HT1080 (cell line): Measurements from ENCODE around the gene MAS1L. TPM values are rescaled to one million over a fixed set of nuclear protein-coding genes. Genes with fewer than 3 reads are reported as not detected.

Source experiments
- DNase-seq: peaks from one replicate; pipeline ENCODE4 v3.0.0-alpha.2; 2015; ENCODE audit warnings: low read depth
- polyA plus RNA-seq, 2 experiments: library from polyadenylated mRNA; depleted of rRNA; stranded (reverse); fragments of >200 nt; gene quantifications; 2 replicates each; pipeline ENCODE4 v1.2.3, GENCODE V29; 2015
- total RNA-seq: library from RNA; depleted of rRNA; stranded (reverse); fragments of >200 nt; shearing (Covaris generic); gene quantifications from 2 replicates; pipeline ENCODE4 v1.2.3, GENCODE V29; 2014; rRNA removed

Gene MAS1L, protein sequence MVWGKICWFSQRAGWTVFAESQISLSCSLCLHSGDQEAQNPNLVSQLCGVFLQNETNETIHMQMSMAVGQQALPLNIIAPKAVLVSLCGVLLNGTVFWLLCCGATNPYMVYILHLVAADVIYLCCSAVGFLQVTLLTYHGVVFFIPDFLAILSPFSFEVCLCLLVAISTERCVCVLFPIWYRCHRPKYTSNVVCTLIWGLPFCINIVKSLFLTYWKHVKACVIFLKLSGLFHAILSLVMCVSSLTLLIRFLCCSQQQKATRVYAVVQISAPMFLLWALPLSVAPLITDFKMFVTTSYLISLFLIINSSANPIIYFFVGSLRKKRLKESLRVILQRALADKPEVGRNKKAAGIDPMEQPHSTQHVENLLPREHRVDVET
- not detected in 2 replicates for total RNA-seq
- 0.13 TPM in 1 of 2 replicates, not detected in the other for polyA plus RNA-seq (2015; cell fraction: cytosol; rRNA removed)
- polyA plus RNA-seq (2015; cell fraction: nucleus; rRNA removed): not detected in 2 replicates

DNA sequence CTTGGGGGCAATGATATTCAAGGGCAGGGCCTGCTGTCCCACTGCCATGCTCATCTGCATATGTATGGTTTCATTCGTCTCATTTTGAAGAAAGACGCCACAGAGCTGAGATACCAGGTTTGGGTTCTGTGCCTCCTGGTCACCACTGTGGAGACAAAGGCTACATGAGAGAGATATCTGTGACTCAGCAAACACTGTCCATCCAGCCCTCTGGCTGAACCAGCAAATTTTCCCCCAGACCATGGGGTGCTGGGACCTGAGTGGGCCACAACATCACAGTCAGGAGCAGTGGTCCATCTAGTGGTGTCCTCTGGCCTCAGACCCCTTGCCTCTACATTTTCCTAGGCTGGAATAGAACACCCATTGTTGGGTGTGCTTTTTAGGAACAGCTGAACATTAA lies at the start of gene MAS1L:
MAS1L (minus strand) TSS at position 297 of the 400 bp plus-strand sequence; CDS start at position 243, 54 bp downstream.
- DNase-seq: no peak

DNA sequence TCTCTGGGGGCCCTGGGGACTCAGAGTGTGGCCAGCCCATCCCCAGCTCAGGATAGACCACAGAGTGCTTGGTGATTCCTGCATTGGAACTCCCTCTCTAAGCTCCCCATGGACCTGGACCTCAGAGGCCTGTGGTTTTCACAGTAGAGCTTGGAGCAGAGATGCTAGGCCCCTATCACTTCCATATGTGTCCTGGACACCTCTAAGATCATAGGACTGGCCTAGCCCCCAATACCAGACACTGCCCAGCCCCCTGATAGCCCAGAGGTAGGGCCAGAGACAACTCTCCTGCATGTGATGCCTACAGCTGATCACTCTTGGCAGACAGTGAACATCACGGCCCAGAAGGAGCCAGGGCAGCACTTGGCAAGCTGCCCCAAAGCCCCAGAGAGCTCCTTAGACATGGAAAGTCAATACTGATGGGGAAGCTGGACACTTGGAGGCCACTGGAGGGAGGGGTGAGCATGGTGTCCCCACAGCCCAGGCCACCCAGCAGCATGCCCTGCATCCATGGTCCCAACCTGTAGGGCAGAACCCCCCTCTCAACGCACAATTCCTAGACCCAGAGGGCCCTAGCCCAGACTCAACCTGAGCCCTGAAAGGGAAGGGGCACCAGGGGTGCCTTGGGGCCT lies 44.7 kb upstream of the MAS1L start:
- no peak for DNase-seq

DNA sequence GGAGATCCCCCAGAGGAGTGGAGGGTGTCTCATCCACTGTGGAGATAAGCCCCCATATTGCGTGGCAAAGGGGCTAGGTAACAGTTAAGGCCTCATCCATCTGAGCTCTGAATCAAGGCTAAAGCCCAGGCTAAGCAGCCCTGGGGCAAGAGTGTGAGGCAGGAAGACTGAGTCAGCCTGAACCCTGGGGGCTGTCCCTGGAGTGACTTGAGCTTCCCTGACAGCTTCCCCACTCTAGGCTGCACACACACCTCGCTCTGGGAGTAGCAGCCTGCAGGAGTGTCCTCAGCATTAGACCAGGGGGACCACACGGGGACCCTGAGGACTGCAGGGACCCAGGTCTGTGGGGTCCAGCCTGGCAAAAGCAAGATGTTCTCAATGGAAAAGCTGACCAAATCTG lies 43.9 kb upstream of the MAS1L start:
- peak; percentile 44 for DNase-seq

DNA sequence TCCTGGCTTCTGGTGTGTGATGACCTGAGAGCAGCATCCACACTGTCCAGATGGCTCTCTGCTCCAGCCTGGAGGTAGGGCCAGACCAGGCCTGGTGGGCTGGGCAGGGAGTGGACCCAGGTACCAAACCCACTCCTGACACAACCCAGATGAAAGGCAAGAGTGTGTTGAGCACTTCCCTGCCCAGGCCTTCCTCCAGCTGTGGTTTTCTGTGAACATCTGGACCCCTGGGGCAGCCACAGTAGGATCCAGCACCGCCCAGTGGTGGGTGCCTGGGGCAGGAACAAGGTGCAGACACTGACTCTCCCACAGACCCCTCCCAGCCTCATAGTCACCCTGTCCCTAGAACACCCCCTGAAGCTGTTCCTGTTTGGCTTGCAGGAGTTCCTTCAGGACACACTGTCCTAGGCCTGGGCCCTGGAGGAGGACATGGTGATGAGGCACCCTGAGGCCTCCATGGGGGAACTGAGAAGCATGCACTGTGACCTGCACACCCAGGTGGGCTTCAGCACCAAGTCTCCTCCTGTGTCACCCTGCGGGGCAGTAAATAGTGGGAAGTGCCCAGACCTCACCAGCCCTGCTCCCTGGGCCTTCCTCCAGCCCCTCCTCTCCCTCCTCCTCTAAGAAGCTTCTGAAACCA lies 43.0 kb upstream of the MAS1L start:
- DNase-seq: no peak

DNA sequence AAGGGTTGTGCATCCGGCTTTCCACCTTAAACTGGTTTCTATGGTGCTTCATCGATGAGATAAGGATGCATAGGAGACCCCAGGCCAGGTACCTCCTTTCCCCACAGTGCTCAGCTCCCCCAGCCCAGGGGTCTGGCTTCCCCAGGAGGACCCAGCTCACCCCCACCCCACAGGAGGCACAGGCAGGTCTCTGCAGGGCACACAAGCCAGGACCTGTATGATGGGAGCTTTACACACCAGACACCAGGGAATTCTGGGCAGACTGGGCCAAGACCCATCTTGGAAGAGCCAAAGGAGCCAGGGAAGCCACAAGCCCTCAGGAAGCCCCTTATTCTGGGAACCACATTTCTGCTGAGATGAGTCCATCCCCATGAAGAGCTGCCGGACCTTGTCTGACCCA lies 42.2 kb upstream of the MAS1L start:
- DNase-seq: no peak

DNA sequence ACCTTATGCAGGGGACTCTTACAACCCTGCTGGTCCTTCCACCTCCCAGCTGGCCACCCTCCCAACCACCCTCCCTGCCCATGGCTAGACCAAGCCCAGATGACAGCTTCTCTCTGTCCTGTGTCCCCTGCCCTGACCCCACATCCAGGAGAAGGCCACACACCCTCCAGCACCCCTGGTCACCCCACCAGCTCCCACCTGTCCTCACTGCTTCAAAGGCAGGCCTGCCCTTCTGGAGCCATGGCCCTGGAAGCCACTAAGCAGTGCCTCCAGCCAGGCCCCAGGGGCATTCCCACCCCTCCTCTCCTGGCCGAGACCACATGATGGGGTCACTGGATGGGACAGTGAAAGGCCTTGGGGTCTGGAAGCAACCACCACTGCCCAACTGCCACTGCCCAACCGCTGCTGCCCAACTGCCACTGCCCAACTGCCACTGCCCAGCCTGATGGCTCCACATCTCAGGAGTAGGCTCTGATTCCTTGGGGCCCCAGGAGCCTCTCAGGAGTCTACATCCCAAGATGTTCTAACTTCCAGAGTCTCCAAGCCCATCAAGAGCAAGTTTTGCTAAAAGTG lies 41.3 kb upstream of the MAS1L start:
- DNase-seq: no peak

DNA sequence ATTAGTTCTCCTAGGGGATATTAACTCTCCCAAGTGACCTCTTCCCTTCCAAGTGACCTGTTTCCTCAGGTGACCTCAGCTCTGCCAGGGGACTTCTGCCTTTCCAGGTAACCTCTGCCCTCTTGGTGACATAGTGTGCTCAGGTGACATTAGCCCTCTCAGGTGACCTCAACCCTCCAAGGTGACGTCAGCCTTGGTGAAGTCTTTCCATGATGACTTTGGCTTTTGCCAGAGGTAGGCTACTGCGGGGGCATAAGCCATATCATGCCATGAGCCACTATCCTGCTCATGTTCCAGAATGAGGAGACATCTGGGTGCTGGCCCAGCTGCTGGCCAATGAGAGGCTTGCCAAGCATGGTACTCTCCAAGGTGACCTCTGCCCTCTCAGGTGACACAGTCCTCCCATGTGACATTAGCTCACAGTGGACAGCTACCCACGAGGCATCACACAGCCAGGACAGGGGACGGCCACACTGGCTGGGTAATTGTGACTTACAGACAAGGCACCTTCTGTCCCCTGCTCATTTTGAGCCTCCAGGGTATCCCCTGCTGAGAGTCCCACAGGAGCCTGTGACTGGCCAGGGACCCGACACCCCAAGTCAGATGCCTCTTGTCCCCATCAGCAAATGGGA lies 40.7 kb upstream of the MAS1L start:
- no peak for DNase-seq

DNA sequence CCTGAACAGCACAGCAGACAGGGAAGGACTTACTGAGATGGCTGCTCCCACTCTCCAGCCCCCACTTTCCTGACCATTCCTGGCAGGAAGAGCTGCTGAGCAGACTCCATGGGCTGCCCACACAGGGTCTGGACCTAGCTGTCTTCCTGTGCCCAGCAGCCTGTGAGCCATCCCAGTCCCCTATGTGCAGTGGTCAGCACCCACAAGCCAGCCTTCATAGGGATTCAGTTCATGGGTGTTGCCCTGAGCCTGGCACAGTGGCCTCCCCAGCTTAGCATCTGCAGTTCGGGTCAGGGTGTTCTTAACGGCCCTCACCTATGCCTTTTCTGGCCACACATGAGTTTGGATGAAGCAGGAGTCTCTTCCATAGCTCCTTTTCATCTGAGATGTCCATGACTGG lies 39.8 kb upstream of the MAS1L start:
- DNase-seq: no peak

DNA sequence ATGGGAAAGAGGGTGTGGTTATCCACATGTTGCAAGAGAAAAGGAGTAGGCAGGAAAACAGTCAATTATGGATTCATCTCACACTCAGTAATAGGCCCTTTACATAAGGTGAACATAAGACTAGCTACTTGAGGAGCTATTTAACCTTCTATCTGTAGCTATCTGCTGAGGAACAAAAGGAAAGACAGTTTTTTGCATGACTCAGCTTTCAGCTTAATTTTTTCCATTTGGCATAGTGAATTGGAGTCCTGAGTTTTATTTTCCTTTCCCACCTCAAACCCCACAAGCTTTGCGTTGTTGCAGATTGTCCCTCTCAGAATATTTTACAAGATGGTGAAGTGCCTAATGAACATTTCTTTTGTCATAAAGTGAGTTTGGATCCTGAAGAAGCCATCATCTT lies 39.4 kb upstream of the MAS1L start:
- DNase-seq: no peak

DNA sequence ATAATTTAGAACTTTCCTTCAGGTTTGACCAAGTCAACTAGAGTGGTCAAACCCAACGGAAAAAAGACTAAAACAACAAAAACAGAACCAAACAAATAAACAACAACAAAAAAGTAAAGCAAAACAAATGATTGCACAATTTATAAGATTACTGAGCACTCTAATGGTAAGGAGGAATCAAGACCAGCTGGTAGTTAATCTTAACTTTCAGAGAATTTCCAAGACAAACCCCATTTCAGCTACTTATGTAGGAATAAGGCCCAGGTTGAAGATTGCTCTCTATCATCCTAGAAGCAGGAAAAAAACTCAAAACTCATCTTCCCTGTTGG lies 37.5 kb upstream of the MAS1L start:
- DNase-seq: no peak

DNA sequence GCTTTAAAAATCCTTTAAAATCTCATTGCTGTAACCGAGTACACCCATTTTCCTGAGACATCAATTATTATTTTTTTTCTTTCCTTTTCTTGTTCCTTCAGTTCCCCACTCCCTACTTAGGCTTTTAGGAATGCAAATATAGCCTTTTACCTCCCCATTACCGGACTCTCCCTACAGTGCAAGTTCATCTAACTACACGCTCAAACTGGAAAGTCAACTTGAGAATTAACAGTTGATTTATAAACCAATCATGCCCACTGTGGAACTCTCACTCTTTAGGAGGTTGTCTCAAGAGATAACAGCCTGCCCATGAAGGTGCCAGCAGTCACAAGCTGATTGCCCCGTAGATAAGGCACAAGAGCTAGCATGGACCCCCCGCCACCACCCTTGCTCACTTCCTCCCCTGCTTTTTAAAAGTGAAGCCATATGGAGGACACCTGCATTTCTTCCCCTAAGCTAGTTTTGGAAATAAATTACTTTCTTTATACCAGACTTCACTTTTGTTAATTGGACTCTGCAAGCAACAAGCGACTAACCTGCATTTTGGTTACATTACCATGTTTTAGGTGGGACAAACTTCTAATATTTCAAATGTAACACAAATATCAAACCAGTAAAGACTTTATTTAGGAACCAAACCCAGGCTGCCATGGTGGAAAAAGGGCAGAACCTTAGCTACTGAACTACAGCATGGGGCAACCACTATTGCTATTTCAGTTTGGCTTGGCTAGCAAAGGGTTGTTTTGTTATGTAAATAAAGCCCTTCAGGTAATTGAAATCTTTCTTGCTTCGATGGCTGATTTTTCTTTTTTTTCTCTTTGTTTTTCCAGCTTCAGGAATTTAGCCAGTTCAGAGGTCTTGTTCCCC lies 36.9 kb upstream of the MAS1L start:
- DNase-seq: no peak

DNA sequence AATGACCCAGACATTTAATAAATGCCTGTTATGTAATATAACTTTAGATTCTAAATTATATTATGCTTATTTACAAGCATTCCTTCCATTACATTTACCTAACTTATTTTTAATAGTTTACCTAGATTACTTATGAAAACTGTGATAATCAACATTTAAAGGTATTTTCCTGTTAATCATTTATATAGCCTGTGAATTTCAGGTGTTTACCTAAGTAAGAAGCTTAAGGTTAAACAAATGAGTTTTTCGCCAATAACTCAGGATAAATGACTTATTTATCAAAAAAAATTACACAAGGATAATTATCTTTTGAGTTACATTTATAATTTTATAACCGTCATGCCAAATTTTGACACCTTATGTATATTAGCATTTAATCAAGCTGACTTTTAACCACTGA lies 36.3 kb upstream of the MAS1L start:
- no peak for DNase-seq

DNA sequence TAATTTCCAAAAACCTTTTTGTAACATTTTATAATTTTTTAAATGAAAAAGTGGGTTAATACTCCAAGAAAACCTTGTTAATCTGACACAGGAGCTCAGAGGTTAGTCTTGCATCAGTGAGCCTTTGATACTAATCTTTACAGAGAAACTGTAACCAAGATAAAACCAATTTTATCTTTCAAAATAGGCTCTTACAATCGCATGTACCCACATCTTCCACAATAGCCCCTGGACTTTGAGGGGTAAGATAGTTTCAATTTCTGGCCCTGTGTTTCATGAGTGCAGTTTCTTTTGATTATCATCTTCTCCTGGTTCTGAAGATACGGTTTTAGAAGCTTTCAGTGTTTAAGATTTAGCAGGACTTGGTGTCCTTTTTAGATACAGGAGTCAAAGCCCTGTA lies 34.5 kb upstream of the MAS1L start:
- DNase-seq: no peak

DNA sequence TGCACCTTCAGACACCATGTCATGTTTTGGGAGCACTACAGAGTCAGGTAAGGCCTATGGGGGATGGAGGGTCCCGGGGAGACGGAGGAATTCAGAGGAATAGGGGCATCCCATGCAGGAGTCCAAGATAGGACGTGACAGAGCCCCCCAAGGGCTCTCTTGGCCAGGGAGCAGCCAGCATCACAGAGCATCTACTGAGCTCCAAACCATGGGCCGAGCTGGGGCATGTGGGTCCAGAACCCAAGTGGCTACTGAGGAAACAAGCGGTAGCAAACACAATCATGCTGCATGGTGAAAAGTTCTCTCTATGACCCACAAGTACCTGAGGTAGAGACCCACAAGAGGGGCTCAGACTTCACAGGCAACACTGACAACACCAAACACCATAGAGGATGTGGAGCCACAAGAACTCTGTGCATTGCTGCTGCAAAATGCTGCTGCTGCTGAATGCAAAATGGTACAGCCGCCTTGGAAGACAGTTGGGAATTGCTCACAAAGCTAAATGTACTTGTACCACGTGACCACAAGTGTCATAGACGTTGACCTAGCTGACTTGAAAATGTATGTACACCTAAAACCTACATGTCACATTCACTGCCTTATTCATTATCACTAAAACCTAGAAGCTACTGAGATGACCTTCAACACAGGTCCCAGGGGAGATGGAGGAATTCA lies 33.4 kb upstream of the MAS1L start:
- DNase-seq: no peak

DNA sequence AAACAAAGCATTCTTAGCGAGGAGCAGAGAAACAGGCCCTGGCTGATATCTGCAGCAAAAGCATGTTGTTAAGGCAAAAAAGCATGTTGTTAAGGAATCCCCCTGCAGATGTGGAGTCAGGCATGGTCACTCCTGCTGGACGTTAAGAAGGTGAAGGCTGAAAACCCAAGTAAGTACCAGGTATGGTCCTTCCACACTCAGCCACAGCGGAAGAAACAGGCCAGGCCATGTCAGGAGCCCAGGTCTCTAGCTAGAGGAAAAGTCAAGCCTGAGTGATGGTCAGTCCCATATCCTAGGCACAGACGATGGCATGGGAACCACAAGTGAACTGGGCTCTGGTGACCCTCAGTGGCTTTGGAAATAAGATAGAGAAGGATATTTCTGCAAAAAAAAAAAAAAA lies 32.5 kb upstream of the MAS1L start:
- DNase-seq: no peak

DNA sequence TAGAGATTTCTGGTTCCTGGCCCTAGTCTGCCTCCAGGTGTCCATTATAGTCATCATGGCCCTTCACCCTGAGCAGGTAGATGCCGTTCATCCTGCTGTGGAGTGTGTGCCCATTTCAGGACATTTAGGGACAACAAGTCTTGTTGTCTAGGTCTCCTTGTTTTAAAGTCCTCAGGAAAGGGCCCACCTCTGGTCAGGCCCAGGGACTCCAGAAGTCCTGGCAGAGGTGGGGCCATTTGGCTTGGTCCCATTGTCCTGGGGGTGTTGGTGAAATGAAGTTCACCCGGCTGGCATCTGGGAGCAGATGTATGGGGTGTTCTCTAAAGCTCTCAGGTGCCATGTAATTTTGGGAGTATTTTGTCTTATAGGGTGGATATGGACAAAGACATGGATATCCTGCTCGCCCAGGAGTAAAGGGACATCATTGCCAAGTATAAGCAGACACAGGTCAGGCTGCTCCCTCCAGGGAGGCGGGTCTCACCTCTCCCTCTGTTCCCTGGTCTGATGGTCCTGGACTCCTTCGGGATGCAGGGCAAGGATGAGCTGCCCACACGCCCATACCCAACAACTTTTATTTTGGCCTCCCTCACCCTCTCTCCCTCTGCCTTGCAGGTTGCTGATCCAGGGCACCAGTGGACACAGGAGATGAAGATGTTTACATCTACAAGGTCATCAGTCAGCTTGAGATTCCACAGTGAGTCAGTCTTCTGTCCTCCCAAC lies 31.7 kb upstream of the MAS1L start:
- DNase-seq: no peak

DNA sequence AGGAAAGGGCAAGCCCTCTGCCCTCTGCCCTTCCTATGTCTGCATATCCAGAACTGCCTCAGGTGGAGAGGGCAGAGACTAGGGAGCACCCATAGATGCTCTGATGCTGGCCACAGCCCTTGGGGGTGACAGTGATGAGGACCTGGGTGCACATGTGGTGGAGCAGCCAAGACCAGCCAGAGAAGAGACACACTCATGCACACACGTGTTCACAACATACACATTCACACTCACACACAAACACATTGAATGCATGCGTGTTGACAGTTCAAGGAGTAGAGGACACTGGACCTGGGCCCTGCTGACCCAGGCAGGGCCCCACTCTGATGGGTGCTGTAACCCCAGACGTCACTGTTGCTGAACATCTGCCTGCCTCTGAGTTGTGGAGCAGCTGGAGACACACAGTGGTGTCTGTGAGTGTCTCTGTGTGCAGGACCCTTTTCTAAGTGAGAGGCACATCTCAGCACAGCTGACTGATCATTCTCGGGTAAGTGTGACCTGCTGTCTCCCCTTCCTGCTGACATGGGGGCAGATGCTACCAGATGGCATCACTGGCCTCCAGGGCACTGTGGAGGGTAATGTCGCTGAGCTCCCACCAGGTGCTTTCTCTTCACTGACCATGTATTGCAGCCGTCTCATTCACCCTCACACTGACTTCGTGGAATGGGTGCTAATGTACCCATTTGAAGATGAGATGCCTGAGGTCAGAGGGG lies 30.1 kb upstream of the MAS1L start:
- no peak for DNase-seq

DNA sequence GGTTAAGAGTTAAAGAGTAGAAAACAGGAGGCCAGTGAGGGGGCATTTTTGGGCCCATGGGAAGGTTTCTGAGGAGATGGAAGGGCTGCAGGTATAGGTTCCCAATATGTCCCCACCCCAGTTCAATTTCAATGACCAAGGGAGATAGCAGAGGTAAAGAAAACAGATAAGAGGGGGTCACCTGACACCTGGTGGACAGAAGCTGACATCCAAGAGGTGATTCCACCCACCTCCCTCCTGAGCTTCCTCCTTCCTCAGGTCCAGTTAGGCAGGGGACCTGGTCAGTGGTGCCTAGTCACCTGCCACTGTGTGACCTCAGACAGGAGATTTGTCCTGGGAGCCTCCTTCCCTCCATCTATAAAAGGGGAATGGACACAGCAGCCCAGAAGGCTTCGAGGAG lies 29.5 kb upstream of the MAS1L start:
- no peak for DNase-seq

DNA sequence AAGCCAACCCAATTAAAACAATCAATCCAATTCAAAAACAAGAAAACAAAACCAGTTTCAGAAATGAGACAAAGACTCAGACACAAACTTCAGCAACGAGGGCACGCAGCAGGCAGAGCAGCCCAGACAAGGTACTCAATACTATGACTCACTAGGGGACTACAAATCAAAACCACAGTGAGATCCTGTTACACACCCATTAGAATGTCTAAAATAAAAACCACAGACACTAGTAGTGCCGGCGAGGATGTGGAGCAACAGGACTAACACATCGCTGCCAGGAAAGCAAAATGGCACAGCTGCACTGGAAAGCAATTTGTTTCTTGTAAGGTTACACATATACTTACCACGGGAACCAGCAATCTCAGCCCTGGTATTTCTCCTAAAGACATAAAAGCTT lies 28.4 kb upstream of the MAS1L start:
- peak; percentile 91 for DNase-seq
